Esophagus squamous epithelium (tissue), 5 donors: ENCODE measurements around the gene KCTD6. TPM values are rescaled to one million over a fixed set of nuclear protein-coding genes. Genes with fewer than 3 reads are reported as not detected.

Experiments
- DNase-seq: peaks from one replicate; lab custom pipeline; 2025; lab: John Stamatoyannopoulos, UW
- H3K27ac ChIP-seq, 4 donors: fragments of 200-600 bp; sonication (generic); one replicate each; pipeline ENCODE4 v1.5.1; 2016 to 2019; ENCODE audit warnings: mild to moderate bottlenecking in 1 of 4
- H3K27me3 ChIP-seq, 4 donors: fragments of 200-600 bp; sonication (generic); 1 replicate in 3 of 4; 2 replicates in 1 of 4; pipeline versions ENCODE4 v1.5.1 to v1.6.0; 2017 to 2021; ENCODE audit warnings: antibody characterized with exemption in 1 of 4
- H3K36me3 ChIP-seq, 3 donors: fragments of 200-600 bp; sonication (generic); one replicate each; pipeline ENCODE4 v1.5.1; 2016 to 2019
- H3K4me1 ChIP-seq, 3 donors: fragments of 200-600 bp; sonication (generic); one replicate each; pipeline ENCODE4 v1.5.1; 2017 to 2019
- H3K4me3 ChIP-seq, 4 donors: fragments of 200-600 bp; sonication (generic); 1 replicate in 3 of 4; 2 replicates in 1 of 4; pipeline ENCODE4 v1.5.1; 2016 to 2019; ENCODE audit warnings: mild to moderate bottlenecking in 2 of 4, moderate library complexity in 1 of 4
- H3K9me3 ChIP-seq, 3 donors: fragments of 200-600 bp; sonication (generic); one replicate each; pipeline ENCODE4 v1.5.1; 2016 to 2019
- POLR2A ChIP-seq, 4 donors: fragments of 450-650 bp; IDR thresholded peaks; one replicate each; pipeline ENCODE4 v1.6.1; 2017; ENCODE audit warnings: antibody characterized with exemption in 4 of 4, mild to moderate bottlenecking in 4 of 4, moderate library complexity in 3 of 4
- WGBS, 2 donors: methylation state at CpG; one replicate each; pipeline ENCODE4 v1.1.5; 2018; 5-methylcytosine and 5-hydroxymethylcytosine counted together
- intact Hi-C: fragments of 100-400 bp; cut with DNase I; formaldehyde crosslinking; loops from one replicate; pipeline ENCODE4 v1.15.0; 2022
- total RNA-seq, 4 donors: library from RNA; depleted of rRNA; stranded (reverse); fragments of >200 nt; gene quantifications; one replicate each; pipeline ENCODE4 v1.1.0, GENCODE V29; 2016
- TF ChIP-seq, protein P1 (sequence below), 6 experiments: fragments of 450-650 bp in 4 of 6; fragments of 200-600 bp in 2 of 6; sonication (generic) in 2 of 6; IDR thresholded peaks; one replicate each; pipeline ENCODE4 v1.5.1; 2016 to 2019; ENCODE audit warnings: antibody characterized with exemption in 6 of 6, mild to moderate bottlenecking in 4 of 6, moderate library complexity in 4 of 6
- donor health status: DM: yes; HTN: yes; CAD: no.

KCTD6 gene
- total RNA-seq, 4 donors from 2014 or later: 8.3 to 24.6 (median 16.2) TPM

DNA sequence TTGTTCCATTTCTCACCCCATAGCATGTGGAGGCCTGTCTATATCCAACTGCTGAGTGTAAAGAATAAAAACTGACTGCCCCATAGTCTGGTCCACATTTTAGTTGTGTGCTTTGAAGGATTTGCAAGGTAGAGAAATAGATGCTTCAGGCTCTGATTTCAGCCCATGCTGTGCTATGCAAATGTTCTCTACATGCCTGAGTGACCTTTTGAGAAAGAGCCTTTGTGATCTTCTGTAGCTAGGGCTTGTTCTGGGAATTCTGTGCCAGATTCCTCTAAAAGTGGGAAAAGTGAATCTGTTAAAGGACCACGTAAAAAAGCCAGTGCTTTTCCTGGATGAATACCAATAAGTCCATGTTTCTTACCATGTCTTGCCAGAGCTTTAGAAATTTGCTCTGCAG is 5.2 kb downstream of the KCTD6 start:
- TF ChIP-seq POLR2A (IDR thresholded peaks at IDR 0.05): no peak
- TF ChIP-seq, protein P1, sequence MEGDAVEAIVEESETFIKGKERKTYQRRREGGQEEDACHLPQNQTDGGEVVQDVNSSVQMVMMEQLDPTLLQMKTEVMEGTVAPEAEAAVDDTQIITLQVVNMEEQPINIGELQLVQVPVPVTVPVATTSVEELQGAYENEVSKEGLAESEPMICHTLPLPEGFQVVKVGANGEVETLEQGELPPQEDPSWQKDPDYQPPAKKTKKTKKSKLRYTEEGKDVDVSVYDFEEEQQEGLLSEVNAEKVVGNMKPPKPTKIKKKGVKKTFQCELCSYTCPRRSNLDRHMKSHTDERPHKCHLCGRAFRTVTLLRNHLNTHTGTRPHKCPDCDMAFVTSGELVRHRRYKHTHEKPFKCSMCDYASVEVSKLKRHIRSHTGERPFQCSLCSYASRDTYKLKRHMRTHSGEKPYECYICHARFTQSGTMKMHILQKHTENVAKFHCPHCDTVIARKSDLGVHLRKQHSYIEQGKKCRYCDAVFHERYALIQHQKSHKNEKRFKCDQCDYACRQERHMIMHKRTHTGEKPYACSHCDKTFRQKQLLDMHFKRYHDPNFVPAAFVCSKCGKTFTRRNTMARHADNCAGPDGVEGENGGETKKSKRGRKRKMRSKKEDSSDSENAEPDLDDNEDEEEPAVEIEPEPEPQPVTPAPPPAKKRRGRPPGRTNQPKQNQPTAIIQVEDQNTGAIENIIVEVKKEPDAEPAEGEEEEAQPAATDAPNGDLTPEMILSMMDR (IDR thresholded peaks at IDR 0.05): no peak
- peaks cover 27 to 66% (median 49%) of the 10 kb centered on the region in 3 donors for H3K4me1 ChIP-seq
- H3K27ac ChIP-seq: peak overlapping the region in 2 of 4 donors; percentile 5 to 35
- intact Hi-C loops: no loop called here
- no peak overlapping the region for H3K4me3 ChIP-seq
- WGBS, 2 donors: 15 to 33% methylated on average over 1 of the region's 1 CpG
- DNase-seq: no peak
- H3K27me3 ChIP-seq: no peaks in the 10 kb centered on the region
- H3K36me3 ChIP-seq: peaks cover 0 to 27% (median 5%) of the 10 kb centered on the region in 3 donors
- H3K9me3 ChIP-seq: no peaks in the 10 kb centered on the region

DNA sequence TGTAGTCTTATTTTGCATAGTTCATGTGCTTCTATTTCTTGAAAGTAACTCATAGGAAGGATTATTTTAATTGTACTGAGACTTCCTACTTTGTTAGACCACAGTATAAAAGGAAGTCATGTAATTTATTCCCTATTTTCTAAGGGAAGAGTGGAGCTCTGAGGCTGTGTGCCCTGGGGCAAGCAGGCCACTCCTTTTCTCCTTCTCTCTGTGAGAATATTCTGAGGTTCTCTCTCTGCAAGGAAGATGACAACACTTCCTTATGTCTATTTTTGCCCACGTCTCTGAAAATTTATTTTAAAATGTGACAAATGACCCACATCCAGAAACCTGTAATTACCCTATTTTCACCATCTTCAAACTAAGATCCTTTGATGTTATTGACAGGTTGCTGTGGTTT is 11.0 kb downstream of the KCTD6 start:
- intact Hi-C loops: no loop called here
- Histone ChIP-seq H3K36me3 (peaks cover 0 to 57% (median 11%) of the 10 kb centered on the region in 3 donors), H3K27ac (no peak overlapping the region), H3K9me3 (no peaks in the 10 kb centered on the region), H3K27me3 (no peaks in the 10 kb centered on the region), H3K4me3 (no peak overlapping the region), H3K4me1 (peaks cover 0 to 47% (median 1%) of the 10 kb centered on the region in 3 donors)
- TF ChIP-seq, protein P1 (IDR thresholded peaks at IDR 0.05): no peak
- no peak for TF ChIP-seq POLR2A (IDR thresholded peaks at IDR 0.05)
- WGBS, 2 donors: 14 to 15% methylated on average over 1 of the region's 1 CpG
- DNase-seq: no peak

DNA sequence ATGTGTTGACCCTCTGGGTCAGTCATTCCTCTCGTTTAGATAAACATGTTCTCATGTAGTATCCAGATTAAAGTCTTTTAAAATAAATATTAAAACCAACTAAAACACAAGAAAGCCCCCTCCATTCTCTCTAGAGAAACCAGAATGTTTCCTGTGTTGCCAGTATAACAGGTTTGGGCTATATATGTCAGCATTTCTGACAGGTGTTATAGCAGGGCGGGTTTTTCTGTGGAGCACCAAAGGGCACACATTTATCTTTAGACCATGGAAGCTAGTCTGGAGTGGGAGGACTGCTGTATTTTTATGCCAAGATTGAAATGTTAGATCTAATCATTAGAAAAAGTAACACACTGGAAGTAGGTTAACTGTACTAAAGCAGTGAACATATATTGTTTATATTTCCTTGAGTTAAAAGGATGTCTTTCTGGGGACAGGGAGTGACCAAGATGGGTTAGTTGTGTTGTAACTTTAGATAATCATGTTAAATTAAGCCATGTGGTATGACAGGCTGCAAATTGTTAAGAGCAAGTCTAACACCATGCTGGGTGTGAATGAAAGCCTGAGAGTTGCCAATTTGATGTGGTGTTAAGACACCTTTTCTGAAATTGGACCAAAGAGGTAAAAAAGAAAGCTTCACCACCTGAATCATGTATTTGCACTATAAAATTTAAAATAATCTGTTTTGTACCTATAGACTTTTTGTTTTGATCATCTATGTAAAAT is 15.6 kb downstream of the KCTD6 start:
- H3K27ac ChIP-seq: peak overlapping the region in 1 of 4 donors; percentile 7
- peaks cover 0 to 42% (median 0%) of the 10 kb centered on the region in 3 donors for H3K4me1 ChIP-seq
- TF ChIP-seq POLR2A (IDR thresholded peaks at IDR 0.05): no peak
- TF ChIP-seq, protein P1 (IDR thresholded peaks at IDR 0.05): no peak
- intact Hi-C loops: no loop called here
- no peak overlapping the region for H3K4me3 ChIP-seq
- DNase-seq: no peak
- peaks cover 0 to 51% (median 5%) of the 10 kb centered on the region in 3 donors for H3K36me3 ChIP-seq
- H3K27me3 ChIP-seq: no peaks in the 10 kb centered on the region
- H3K9me3 ChIP-seq: no peaks in the 10 kb centered on the region
- 51 to 65% methylated on average over 2 of the region's 2 CpGs for whole genome bisulfite sequencing, 2 donors

DNA sequence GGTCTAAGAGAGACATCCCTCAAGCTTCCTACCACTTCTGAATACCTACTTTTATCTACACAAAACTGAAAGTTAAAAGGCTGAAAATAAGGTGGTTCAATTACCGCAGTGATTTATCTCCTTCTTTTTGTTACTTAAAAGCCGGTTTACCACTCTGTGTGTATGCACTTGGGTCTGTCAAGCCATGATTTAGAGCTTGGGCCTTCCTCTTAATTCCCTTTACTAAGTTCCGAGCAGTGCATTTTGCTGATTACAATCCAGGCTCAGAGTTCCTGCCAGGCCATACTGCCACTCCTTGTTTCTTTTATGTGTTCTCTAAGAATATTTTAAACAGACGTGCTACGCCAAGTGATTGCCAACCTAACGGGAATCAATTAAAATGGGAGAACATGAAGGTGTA is 16.5 kb downstream of the KCTD6 start:
- intact Hi-C loops: no loop called here
- TF ChIP-seq POLR2A (IDR thresholded peaks at IDR 0.05): no peak
- TF ChIP-seq, protein P1 (IDR thresholded peaks at IDR 0.05): no peak
- WGBS, 2 donors: 66 to 72% methylated on average over 6 of the region's 6 CpGs

DNA sequence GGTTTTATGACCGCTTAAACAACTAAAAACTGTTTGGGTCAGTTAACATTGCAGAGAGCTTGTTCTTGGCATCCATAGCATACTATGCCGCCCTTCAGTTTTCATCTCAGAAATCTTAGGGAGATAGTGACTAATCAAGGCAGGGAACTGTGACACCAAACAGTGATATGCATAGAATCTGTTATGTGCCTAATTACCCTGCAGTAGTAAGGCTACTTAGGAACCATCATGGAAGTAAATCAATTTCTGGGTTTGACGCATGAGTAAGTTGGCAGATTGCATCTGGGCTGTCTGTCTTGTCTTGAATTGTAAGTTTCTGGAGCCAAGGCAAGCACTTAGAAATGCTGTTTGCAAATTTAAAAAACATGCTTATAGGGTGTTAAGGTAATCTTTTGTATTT is 22.5 kb downstream of the KCTD6 start:
- TF ChIP-seq, protein P1 (IDR thresholded peaks at IDR 0.05): no peak
- no peak for TF ChIP-seq POLR2A (IDR thresholded peaks at IDR 0.05)
- 48 to 88% methylated on average over 3 of the region's 3 CpGs for WGBS, 2 donors
- Histone ChIP-seq H3K36me3 (peaks cover 0 to 50% (median 0%) of the 10 kb centered on the region in 3 donors), H3K27ac (no peak overlapping the region), H3K27me3 (no peaks in the 10 kb centered on the region), H3K4me3 (no peak overlapping the region), H3K4me1 (peaks cover 0 to 50% (median 26%) of the 10 kb centered on the region in 3 donors), H3K9me3 (no peaks in the 10 kb centered on the region)
- no peak for DNase-seq
- intact Hi-C loops: no loop called here

More for the DNA sequence above, 16.5 kb downstream of the KCTD6 start:
- no peak for DNase-seq
- no peaks in the 10 kb centered on the region for H3K27me3 ChIP-seq
- no peak overlapping the region for H3K27ac ChIP-seq
- H3K4me3 ChIP-seq: no peak overlapping the region
- H3K9me3 ChIP-seq: no peaks in the 10 kb centered on the region
- peaks cover 0 to 53% (median 5%) of the 10 kb centered on the region in 3 donors for H3K36me3 ChIP-seq
- peaks cover 0 to 35% (median 0%) of the 10 kb centered on the region in 3 donors for H3K4me1 ChIP-seq
